Left ventricle myocardium superior (tissue), 1 donor: ENCODE data around the gene IZUMO1R. TPM values are rescaled to one million over a fixed set of nuclear protein-coding genes. Genes with fewer than 3 reads are reported as not detected.
A peak's percentile ranks its signal among the peaks of the same experiment; 100 is the strongest.
"Not testable (repeated sequence)": the region's sequence is repeated elsewhere in the genome, so short reads cannot be mapped to it uniquely, and the experiment has no call there.

Experiments
- ATAC-seq: fragments of 200-7000 bp; cut with Tn5 transposase; one replicate; pipeline ENCODE4 v1.9.1; 2020; ENCODE audit warnings: mild to moderate bottlenecking, moderate library complexity
- DNase-seq: peaks from one replicate; pipeline ENCODE4 v3.0.0-alpha.2; 2020
- intact Hi-C: fragments of 100-400 bp; cut with micrococcal nuclease; formaldehyde crosslinking; loops from one replicate; pipeline ENCODE4 v1.11.0; 2022
- long read RNA-seq: library from polyadenylated mRNA; unstranded; transcript quantifications from one replicate; pipeline ENCODE4 v2.0.0, GENCODE V29; 2021
- total RNA-seq: library from RNA; stranded (reverse); fragmentation: NEBNext Ultra II Directional; extraction: Animal tissue kit (Norgen Biotek cat#: 25700); gene quantifications from one replicate; pipeline ENCODE4 v1.2.1, GENCODE V29; 2021
- donor health status: DM: no; HTN: yes; CAD: no; lungs with severe emphysema.

IZUMO1R gene
- not detected for total RNA-seq
- long read RNA-seq = 0 reads

GRCh38 chr11:94303966-94304958, at the start of gene IZUMO1R:
Gene IZUMO1R (plus strand): TSS chr11:94304580. CDS start chr11:94305637, 1,057 bp downstream.
- ATAC-seq = peak; percentile 83
- no peak for DNase-seq
- intact Hi-C loops = no loop called here

- intact Hi-C loops = no loop called here
- no peak for ATAC-seq
- no peak for DNase-seq
Observed at GRCh38 chr11:94271885-94272372, 32.5 kb upstream of the IZUMO1R start.

GRCh38 chr11:94272738-94273313, 31.6 kb upstream of the IZUMO1R start:
- intact Hi-C loops = no loop called here
- peak; percentile 48 for DNase-seq

GRCh38 chr11:94275961-94276360, 28.4 kb upstream of the IZUMO1R start:
- DNase-seq (no peak), ATAC-seq (no peak)
- intact Hi-C loops = no loop called here

More at GRCh38 chr11:94272738-94273313, 31.6 kb upstream of the IZUMO1R start:
- ATAC-seq = peak; percentile 91

GRCh38 chr11:94276943-94277342, 27.4 kb upstream of the IZUMO1R start:
- intact Hi-C loops = no loop called here
- DNase-seq = no peak
- no peak for ATAC-seq

- ATAC-seq, DNase-seq, intact Hi-C loops: not testable (repeated sequence)
Observed at GRCh38 chr11:94278207-94278606, 26.2 kb upstream of the IZUMO1R start.

- intact Hi-C loops = no loop called here
Observed at GRCh38 chr11:94279996-94280395, 24.4 kb upstream of the IZUMO1R start.

GRCh38 chr11:94281324-94281723, 23.1 kb upstream of the IZUMO1R start:
- no peak for DNase-seq
- ATAC-seq = no peak
- intact Hi-C loops = no loop called here

More at GRCh38 chr11:94279996-94280395, 24.4 kb upstream of the IZUMO1R start:
- DNase-seq (no peak), ATAC-seq (no peak)

GRCh38 chr11:94283678-94284077, 20.7 kb upstream of the IZUMO1R start:
- intact Hi-C loops = no loop called here
- no peak for DNase-seq
- peak; percentile 72 for ATAC-seq

GRCh38 chr11:94295534-94295933, 8.8 kb upstream of the IZUMO1R start:
- no peak for ATAC-seq
- intact Hi-C loops = no loop called here
- no peak for DNase-seq

GRCh38 chr11:94297985-94298576, 6.3 kb upstream of the IZUMO1R start:
- DNase-seq (no peak), ATAC-seq (no peak)
- intact Hi-C loops = no loop called here

- ATAC-seq = no peak
- DNase-seq = no peak
- intact Hi-C loops = no loop called here
Observed at GRCh38 chr11:94302776-94303175, 1.6 kb upstream of the IZUMO1R start.

GRCh38 chr11:94305146-94305545, 766 bp downstream of the IZUMO1R start:
- peak; percentile 25 for ATAC-seq
- intact Hi-C loops = no loop called here
- DNase-seq = no peak

- DNase-seq = no peak
- no peak for ATAC-seq
- intact Hi-C loops = no loop called here
Observed at GRCh38 chr11:94307101-94307791, 2.9 kb downstream of the IZUMO1R start.

GRCh38 chr11:94308024-94308423, 3.6 kb downstream of the IZUMO1R start:
- no peak for ATAC-seq
- intact Hi-C loops = no loop called here
- DNase-seq = no peak

GRCh38 chr11:94309757-94310156, 5.4 kb downstream of the IZUMO1R start:
- ATAC-seq (no peak), DNase-seq (no peak)
- intact Hi-C loops = no loop called here

GRCh38 chr11:94310191-94310875, 6.0 kb downstream of the IZUMO1R start:
- ATAC-seq (peak; percentile 30), DNase-seq (no peak)
- intact Hi-C loops = no loop called here

GRCh38 chr11:94312339-94312738, 8.0 kb downstream of the IZUMO1R start:
- DNase-seq (no peak), ATAC-seq (no peak)
- intact Hi-C loops = no loop called here

- intact Hi-C loops = no loop called here
- ATAC-seq = no peak
- DNase-seq = no peak
Observed at GRCh38 chr11:94314064-94314463, 9.7 kb downstream of the IZUMO1R start.
